ENCODE data around the gene DTX3. TPM values are rescaled to one million over a fixed set of nuclear protein-coding genes. Genes with fewer than 3 reads are reported as not detected.

The DTX3 gene
- total RNA-seq, 1 experiment from 2014 or later: 57.0 TPM

GRCh38 chr12:57631566-57632072 is 27.0 kb downstream of the DTX3 start:
- POLR2A ChIA-PET: no interaction called here
- H3K4me3 Mint-ChIP-seq: peak overlapping the region; percentile 74
- no peaks in the 10 kb centered on the region for H3K36me3 Mint-ChIP-seq
- peaks cover 21% of the 10 kb centered on the region for H3K4me1 Mint-ChIP-seq
- no peaks in the 10 kb centered on the region for H3K9me3 Mint-ChIP-seq
- peaks cover 88% of the 10 kb centered on the region for H3K27me3 Mint-ChIP-seq (ENCODE audit: low read depth)
- DNase-seq (ENCODE audit: low spot score) (no peak), ATAC-seq (no peak)
- H3K27ac Mint-ChIP-seq: no peak overlapping the region
- CTCF ChIA-PET: interaction anchor here (1.0 to 3.2 kb wide), 8 partner anchors 11 to 125 kb away, joined by 3 to 23 read pairs (median 4); partner anchors contain the start of gene OS9
- no peak for TF ChIP-seq IRF1 (CRISPR knock-in tag; IDR thresholded peaks at IDR 0.05)
- TF ChIP-seq NR1H2 (CRISPR knock-in tag; IDR thresholded peaks at IDR 0.05): no peak
- TF ChIP-seq, protein P1, sequence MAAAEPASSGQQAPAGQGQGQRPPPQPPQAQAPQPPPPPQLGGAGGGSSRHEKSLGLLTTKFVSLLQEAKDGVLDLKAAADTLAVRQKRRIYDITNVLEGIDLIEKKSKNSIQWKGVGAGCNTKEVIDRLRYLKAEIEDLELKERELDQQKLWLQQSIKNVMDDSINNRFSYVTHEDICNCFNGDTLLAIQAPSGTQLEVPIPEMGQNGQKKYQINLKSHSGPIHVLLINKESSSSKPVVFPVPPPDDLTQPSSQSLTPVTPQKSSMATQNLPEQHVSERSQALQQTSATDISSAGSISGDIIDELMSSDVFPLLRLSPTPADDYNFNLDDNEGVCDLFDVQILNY (CRISPR knock-in tag; IDR thresholded peaks at IDR 0.05): no peak
- TF ChIP-seq, protein P2, sequence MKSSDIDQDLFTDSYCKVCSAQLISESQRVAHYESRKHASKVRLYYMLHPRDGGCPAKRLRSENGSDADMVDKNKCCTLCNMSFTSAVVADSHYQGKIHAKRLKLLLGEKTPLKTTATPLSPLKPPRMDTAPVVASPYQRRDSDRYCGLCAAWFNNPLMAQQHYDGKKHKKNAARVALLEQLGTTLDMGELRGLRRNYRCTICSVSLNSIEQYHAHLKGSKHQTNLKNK (CRISPR knock-in tag; IDR thresholded peaks at IDR 0.05): no peak
- TF ChIP-seq SP1 (CRISPR knock-in tag; conservative IDR thresholded peaks at IDR 0.05): 0 out of 2 replicates have a peak, but pooled peaks have one; percentile 22

GRCh38 chr12:57632073-57632957 is 27.7 kb downstream of the DTX3 start:
- ATAC-seq: peak; percentile 35
- Mint-ChIP-seq H3K9me3 (no peaks in the 10 kb centered on the region), H3K4me1 (peaks cover 16% of the 10 kb centered on the region), H3K27me3 (ENCODE audit: low read depth) (peaks cover 83% of the 10 kb centered on the region), H3K36me3 (no peaks in the 10 kb centered on the region), H3K4me3 (peak overlapping the region; percentile 74), H3K27ac (no peak overlapping the region)
- ChIA-PET POLR2A (interaction anchor here (1.0 to 1.2 kb wide), 2 partner anchors 12 to 29 kb away, joined by 3 read pairs; no protein-coding TSS in a partner anchor), CTCF (interaction anchor here (0.5 to 4.0 kb wide), 31 partner anchors 7 to 1541 kb away, joined by 3 to 36 read pairs (median 5); partner anchors contain the start of genes ARHGEF25, CYP27B1, DTX3 and OS9)
- TF ChIP-seq, protein P3, sequence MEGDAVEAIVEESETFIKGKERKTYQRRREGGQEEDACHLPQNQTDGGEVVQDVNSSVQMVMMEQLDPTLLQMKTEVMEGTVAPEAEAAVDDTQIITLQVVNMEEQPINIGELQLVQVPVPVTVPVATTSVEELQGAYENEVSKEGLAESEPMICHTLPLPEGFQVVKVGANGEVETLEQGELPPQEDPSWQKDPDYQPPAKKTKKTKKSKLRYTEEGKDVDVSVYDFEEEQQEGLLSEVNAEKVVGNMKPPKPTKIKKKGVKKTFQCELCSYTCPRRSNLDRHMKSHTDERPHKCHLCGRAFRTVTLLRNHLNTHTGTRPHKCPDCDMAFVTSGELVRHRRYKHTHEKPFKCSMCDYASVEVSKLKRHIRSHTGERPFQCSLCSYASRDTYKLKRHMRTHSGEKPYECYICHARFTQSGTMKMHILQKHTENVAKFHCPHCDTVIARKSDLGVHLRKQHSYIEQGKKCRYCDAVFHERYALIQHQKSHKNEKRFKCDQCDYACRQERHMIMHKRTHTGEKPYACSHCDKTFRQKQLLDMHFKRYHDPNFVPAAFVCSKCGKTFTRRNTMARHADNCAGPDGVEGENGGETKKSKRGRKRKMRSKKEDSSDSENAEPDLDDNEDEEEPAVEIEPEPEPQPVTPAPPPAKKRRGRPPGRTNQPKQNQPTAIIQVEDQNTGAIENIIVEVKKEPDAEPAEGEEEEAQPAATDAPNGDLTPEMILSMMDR (IDR thresholded peaks at IDR 0.05): no peak
- TF ChIP-seq ZNF138 (CRISPR knock-in tag; conservative IDR thresholded peaks at IDR 0.05): no peak
- no peak for TF ChIP-seq TCF7 (CRISPR knock-in tag; IDR thresholded peaks at IDR 0.05; ENCODE audit: low read depth)
- TF ChIP-seq ZNF121 (CRISPR knock-in tag; IDR thresholded peaks at IDR 0.05): no peak
- TF ChIP-seq CREB1 (CRISPR knock-in tag; IDR thresholded peaks at IDR 0.05): no peak
- no peak for TF ChIP-seq CBFB (CRISPR knock-in tag; IDR thresholded peaks at IDR 0.05; ENCODE audit: low read depth)
- TF ChIP-seq MXD4 (CRISPR knock-in tag; IDR thresholded peaks at IDR 0.05; ENCODE audit: borderline replicate concordance): no peak
- TF ChIP-seq GTF2I (CRISPR knock-in tag; conservative IDR thresholded peaks at IDR 0.05): no peak
- TF ChIP-seq RELA (CRISPR knock-in tag; IDR thresholded peaks at IDR 0.05; ENCODE audit: borderline replicate concordance): no peak
- TF ChIP-seq NFE2L1 (CRISPR knock-in tag; IDR thresholded peaks at IDR 0.05): no peak
- no peak for TF ChIP-seq ZSCAN18 (CRISPR knock-in tag; IDR thresholded peaks at IDR 0.05)
- TF ChIP-seq, protein P2 (CRISPR knock-in tag; IDR thresholded peaks at IDR 0.05): no peak
- TF ChIP-seq ZNF671 (CRISPR knock-in tag; IDR thresholded peaks at IDR 0.05): no peak
- TF ChIP-seq KAT7 (CRISPR knock-in tag; IDR thresholded peaks at IDR 0.05; ENCODE audit: borderline replicate concordance): no peak
- TF ChIP-seq, protein P4, sequence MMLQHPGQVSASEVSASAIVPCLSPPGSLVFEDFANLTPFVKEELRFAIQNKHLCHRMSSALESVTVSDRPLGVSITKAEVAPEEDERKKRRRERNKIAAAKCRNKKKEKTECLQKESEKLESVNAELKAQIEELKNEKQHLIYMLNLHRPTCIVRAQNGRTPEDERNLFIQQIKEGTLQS (CRISPR knock-in tag; conservative IDR thresholded peaks at IDR 0.05): no peak
- TF ChIP-seq, protein P1 (CRISPR knock-in tag; IDR thresholded peaks at IDR 0.05): no peak
- peak; percentile 51 for DNase-seq (ENCODE audit: low spot score)
